ENCODE results near the gene TNFAIP2. TPM values are rescaled to one million over a fixed set of nuclear protein-coding genes. Genes with fewer than 3 reads are reported as not detected.

The TNFAIP2 gene
- total and polyA plus RNA-seq, 2 of the 4 experiments (the other 2 are of a cell fraction), result 6.3 to 9.6 TPM

DNA sequence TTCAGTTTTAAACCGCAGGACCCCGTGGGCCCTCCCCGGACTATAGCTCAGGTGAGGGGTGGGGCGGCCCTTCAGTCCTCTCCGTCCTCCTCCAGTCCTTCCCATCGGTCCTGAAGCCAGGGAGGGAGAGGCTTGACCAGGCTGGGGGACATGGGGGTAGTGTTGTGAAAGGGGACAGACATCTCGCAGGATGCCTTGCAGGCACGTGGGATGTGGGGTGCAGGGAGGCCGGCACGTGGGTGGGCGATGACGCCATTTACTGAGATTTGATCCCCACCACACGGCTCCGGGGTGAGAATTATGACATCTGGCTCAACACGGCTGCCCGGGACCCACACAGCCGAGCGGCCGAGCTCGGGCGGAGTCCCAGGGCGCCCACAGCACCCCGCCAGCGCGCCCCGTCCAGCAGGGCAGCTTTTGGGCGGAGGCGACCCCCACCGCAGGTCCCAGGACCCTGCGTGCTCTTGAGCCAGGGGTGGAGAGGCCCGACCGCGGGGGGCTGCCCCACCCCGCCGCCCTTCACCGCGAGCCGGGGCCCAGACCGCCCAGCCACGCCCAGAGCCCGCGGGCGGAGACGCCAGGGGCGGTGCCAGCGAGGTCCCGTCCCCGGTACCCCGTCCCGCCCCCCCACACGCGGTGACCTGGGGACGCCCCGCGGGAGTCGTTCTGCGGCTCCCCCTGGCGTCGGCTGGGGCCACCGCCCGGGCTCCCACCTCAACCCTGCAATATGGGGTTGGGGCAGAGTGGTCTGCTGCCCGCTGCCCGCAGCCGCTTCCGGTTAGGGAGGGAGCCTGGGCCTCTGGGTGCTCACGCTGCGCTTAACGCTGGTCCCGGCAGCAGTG lies 32.0 kb upstream of the TNFAIP2 start (continued):
- TF ChIP-seq CEBPB (IDR thresholded peaks at IDR 0.05; ENCODE audit: low read depth, low read length) (no peak), MAFK (IDR thresholded peaks at IDR 0.05; ENCODE audit: low read depth, low read length) (no peak)

DNA sequence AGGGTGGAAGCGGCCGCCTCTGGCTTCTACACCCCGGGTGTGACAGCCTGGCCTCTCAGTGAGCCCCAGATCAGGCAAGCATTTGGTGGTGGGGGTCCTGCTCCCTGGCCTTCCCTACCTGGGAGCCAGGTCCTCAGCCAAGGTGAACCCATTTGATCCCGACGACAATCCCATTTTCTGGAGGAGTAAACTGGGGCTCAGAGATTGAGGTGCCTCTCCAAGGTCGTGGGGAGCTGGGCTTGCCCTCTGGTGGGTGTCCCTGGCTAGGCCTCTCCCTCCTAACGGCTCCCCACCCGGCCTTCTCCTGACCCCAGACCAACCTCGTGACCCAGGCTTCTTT lies 31.4 kb upstream of the TNFAIP2 start:
- no peaks in the 10 kb centered on the region; the same call in 1 of the 2 replicates for H3K9me3 ChIP-seq (ENCODE audit: control insufficient read depth, insufficient read depth, low read length)
- no peak overlapping the region for H3K56ac ChIP-seq (ENCODE audit: extremely low read depth, insufficient read depth, low read length)
- H3K79me1 ChIP-seq (ENCODE audit: low read depth in 1 of 2, low read length in 2 of 2), result no peaks in the 10 kb centered on the region
- H2AFZ ChIP-seq (replicated peaks; ENCODE audit: low read length, poor library complexity), result peak overlapping the region; percentile 74
- H4K8ac ChIP-seq (ENCODE audit: low read depth in 2 of 2, low read length in 2 of 2), result peak overlapping the region in 1 of 2 experiments; percentile 35; a peak in 1 of 4 replicates
- no peak overlapping the region for H2BK5ac ChIP-seq (ENCODE audit: low read depth, low read length, poor library complexity, severe bottlenecking)
- ChIA-PET POLR2A (ENCODE audit: unreplicated experiment) (no interaction called here), CTCF (no interaction called here)
- H3K9ac ChIP-seq (ENCODE audit: low read depth, low read length), result no peak overlapping the region
- no peaks in the 10 kb centered on the region for H3K36me3 ChIP-seq (ENCODE audit: control insufficient read depth, insufficient read depth, low read length)
- H3K23ac ChIP-seq (ENCODE audit: low read depth, low read length), result no peak overlapping the region
- no peak overlapping the region for H2BK20ac ChIP-seq (ENCODE audit: low read depth, low read length)
- no peaks in the 10 kb centered on the region for H3K9me1 ChIP-seq (ENCODE audit: insufficient read depth, low read length)
- WGBS, 2 experiments (ENCODE audit: extremely low coverage in 2 of 2, insufficient read length in 1 of 2), result 41% methylated on average over 3 of the region's 9 CpGs; no CpG with 5 or more reads in 1 of the 2 experiments
- intact Hi-C loops (cut with micrococcal nuclease), result no loop called here
- no peak overlapping the region for H2BK15ac ChIP-seq (ENCODE audit: low read depth, low read length)
- TF ChIP-seq FOS (IDR thresholded peaks at IDR 0.05; ENCODE audit: low read depth, low read length), result no peak
- TF ChIP-seq, protein P1, sequence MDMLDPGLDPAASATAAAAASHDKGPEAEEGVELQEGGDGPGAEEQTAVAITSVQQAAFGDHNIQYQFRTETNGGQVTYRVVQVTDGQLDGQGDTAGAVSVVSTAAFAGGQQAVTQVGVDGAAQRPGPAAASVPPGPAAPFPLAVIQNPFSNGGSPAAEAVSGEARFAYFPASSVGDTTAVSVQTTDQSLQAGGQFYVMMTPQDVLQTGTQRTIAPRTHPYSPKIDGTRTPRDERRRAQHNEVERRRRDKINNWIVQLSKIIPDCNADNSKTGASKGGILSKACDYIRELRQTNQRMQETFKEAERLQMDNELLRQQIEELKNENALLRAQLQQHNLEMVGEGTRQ (IDR thresholded peaks at IDR 0.05; ENCODE audit: low read depth, low read length), result no peak
- no peak for TF ChIP-seq POLR2A (IDR thresholded peaks at IDR 0.05; ENCODE audit: low read depth, low read length)
- no peak for TF ChIP-seq RAD21 (IDR thresholded peaks at IDR 0.05; ENCODE audit: low read length)
- TF ChIP-seq NFE2L2 (IDR thresholded peaks at IDR 0.05; ENCODE audit: low read depth, low read length), result no peak
- TF ChIP-seq CHD1 (IDR thresholded peaks at IDR 0.05; ENCODE audit: low read depth, low read length), result no peak
- TF ChIP-seq CEBPB (IDR thresholded peaks at IDR 0.05; ENCODE audit: low read depth, low read length), result no peak
- TF ChIP-seq MAZ (IDR thresholded peaks at IDR 0.05; ENCODE audit: borderline replicate concordance, low read depth, low read length), result no peak
- TF ChIP-seq RFX5 (IDR thresholded peaks at IDR 0.05; ENCODE audit: low read depth, low read length), result no peak
- no peak for TF ChIP-seq BHLHE40 (IDR thresholded peaks at IDR 0.05; ENCODE audit: low read depth, low read length)
- no peak for TF ChIP-seq ELK1 (IDR thresholded peaks at IDR 0.05; ENCODE audit: borderline replicate concordance, low read depth, low read length)
- ATAC-seq (ENCODE audit: low read depth), result no peak
- no peak overlapping the region for H2AK5ac ChIP-seq (ENCODE audit: low read depth, low read length)
- H3K27me3 ChIP-seq (ENCODE audit: control insufficient read depth, insufficient read depth, low read length), result peaks cover 37% of the 10 kb centered on the region
- H3K18ac ChIP-seq (ENCODE audit: low read depth, low read length), result no peak overlapping the region
- peak overlapping the region; percentile 72 for H2AK9ac ChIP-seq (replicated peaks; ENCODE audit: low read depth, low read length, poor library complexity)
- H3K4ac ChIP-seq (ENCODE audit: low read depth, low read length), result no peak overlapping the region
- no peak overlapping the region for H3K14ac ChIP-seq (replicated peaks; ENCODE audit: low read depth, low read length)
- H4K20me1 ChIP-seq (ENCODE audit: insufficient read depth, low read length), result no peaks in the 10 kb centered on the region; the same call in 1 of the 2 replicates
- no TSS peak for BruUV-seq (replicated peaks)
- peak overlapping the region; percentile 56; the same call in 1 of the 2 replicates for H3K4me2 ChIP-seq (ENCODE audit: low read depth, low read length)
- H4K91ac ChIP-seq (ENCODE audit: insufficient read depth, low read depth, low read length), result no peak overlapping the region
- H4K5ac ChIP-seq (ENCODE audit: low read depth, low read length), result no peak overlapping the region; the same call in 1 of the 2 replicates
- in situ Hi-C loops (cut with MboI; ENCODE audit: low sequenced_read_pairs), result no loop called here
- peak overlapping the region; percentile 30; the same call in 1 of the 2 replicates for H3K4me3 ChIP-seq (ENCODE audit: insufficient read depth, low read depth, low read length)
- dilution Hi-C loops (cut with HindIII; ENCODE audit: low sequenced_read_pairs, unreplicated experiment), result no loop called here
- DNase-seq, result no peak
- H3K4me1 ChIP-seq (ENCODE audit: control insufficient read depth, insufficient read depth, low read length), result peaks cover 11% of the 10 kb centered on the region
- no peak overlapping the region for H2BK120ac ChIP-seq (ENCODE audit: low read depth, low read length)
- H3K27ac ChIP-seq (ENCODE audit: insufficient read depth, low read length), result no peak overlapping the region

All from IMR-90 (cell line).